Measurements from ENCODE around the gene PDZD7. TPM values are rescaled to one million over a fixed set of nuclear protein-coding genes. Genes with fewer than 3 reads are reported as not detected.
A peak's percentile ranks its signal among the peaks of the same experiment; 100 is the strongest.

The PDZD7 gene
- total and polyA plus RNA-seq, 9 of the 15 experiments (the other 6 are each of a cell fraction or from before 2014, with no cell fraction given): 0.04 to 0.24 (median 0.08) TPM; not detected in 3

- TF ChIP-seq, protein P1, sequence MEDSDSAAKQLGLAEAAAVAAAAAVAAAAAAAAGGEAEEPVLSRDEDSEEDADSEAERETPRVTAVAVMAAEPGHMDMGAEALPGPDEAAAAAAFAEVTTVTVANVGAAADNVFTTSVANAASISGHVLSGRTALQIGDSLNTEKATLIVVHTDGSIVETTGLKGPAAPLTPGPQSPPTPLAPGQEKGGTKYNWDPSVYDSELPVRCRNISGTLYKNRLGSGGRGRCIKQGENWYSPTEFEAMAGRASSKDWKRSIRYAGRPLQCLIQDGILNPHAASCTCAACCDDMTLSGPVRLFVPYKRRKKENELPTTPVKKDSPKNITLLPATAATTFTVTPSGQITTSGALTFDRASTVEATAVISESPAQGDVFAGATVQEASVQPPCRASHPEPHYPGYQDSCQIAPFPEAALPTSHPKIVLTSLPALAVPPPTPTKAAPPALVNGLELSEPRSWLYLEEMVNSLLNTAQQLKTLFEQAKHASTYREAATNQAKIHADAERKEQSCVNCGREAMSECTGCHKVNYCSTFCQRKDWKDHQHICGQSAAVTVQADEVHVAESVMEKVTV (CRISPR knock-in tag; IDR thresholded peaks at IDR 0.05): peak; percentile 40; the same call in 1 of the 2 replicates
- TF ChIP-seq TGIF2 (CRISPR knock-in tag; IDR thresholded peaks at IDR 0.05) (no peak), RREB1 (CRISPR knock-in tag; IDR thresholded peaks at IDR 0.05) (no peak), NONO (IDR thresholded peaks at IDR 0.05; ENCODE audit: low read depth in 2 of 2, low read length in 1 of 2) (no peak), FOXJ2 (tag; IDR thresholded peaks at IDR 0.05) (no peak), NCOR1 (IDR thresholded peaks at IDR 0.05) (no peak), CHD2 (IDR thresholded peaks at IDR 0.05; ENCODE audit: low read depth, low read length) (no peak)
- TF ChIP-seq, protein P2, sequence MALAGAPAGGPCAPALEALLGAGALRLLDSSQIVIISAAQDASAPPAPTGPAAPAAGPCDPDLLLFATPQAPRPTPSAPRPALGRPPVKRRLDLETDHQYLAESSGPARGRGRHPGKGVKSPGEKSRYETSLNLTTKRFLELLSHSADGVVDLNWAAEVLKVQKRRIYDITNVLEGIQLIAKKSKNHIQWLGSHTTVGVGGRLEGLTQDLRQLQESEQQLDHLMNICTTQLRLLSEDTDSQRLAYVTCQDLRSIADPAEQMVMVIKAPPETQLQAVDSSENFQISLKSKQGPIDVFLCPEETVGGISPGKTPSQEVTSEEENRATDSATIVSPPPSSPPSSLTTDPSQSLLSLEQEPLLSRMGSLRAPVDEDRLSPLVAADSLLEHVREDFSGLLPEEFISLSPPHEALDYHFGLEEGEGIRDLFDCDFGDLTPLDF (CRISPR knock-in tag; IDR thresholded peaks at IDR 0.05): no peak
- TF ChIP-seq, protein P3, sequence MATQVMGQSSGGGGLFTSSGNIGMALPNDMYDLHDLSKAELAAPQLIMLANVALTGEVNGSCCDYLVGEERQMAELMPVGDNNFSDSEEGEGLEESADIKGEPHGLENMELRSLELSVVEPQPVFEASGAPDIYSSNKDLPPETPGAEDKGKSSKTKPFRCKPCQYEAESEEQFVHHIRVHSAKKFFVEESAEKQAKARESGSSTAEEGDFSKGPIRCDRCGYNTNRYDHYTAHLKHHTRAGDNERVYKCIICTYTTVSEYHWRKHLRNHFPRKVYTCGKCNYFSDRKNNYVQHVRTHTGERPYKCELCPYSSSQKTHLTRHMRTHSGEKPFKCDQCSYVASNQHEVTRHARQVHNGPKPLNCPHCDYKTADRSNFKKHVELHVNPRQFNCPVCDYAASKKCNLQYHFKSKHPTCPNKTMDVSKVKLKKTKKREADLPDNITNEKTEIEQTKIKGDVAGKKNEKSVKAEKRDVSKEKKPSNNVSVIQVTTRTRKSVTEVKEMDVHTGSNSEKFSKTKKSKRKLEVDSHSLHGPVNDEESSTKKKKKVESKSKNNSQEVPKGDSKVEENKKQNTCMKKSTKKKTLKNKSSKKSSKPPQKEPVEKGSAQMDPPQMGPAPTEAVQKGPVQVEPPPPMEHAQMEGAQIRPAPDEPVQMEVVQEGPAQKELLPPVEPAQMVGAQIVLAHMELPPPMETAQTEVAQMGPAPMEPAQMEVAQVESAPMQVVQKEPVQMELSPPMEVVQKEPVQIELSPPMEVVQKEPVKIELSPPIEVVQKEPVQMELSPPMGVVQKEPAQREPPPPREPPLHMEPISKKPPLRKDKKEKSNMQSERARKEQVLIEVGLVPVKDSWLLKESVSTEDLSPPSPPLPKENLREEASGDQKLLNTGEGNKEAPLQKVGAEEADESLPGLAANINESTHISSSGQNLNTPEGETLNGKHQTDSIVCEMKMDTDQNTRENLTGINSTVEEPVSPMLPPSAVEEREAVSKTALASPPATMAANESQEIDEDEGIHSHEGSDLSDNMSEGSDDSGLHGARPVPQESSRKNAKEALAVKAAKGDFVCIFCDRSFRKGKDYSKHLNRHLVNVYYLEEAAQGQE (IDR thresholded peaks at IDR 0.05; ENCODE audit: borderline replicate concordance): peak; percentile 61
- TF ChIP-seq, protein P3 (CRISPR knock-in tag; IDR thresholded peaks at IDR 0.05; ENCODE audit: low read depth): no peak
Observed at GRCh38 chr10:101041252-101041761, 10.4 kb upstream of the PDZD7 start (continued).
